ENCODE data around the gene ABCA13. TPM values are rescaled to one million over a fixed set of nuclear protein-coding genes. Genes with fewer than 3 reads are reported as not detected.

Gene ABCA13
- polyA plus RNA-seq, 1 of the 3 experiments (the other 2 are of a cell fraction): not detected

GRCh38 chr7:48126037-48126436 lies 45.2 kb upstream of the ABCA13 start:
- TF ChIP-seq RAD21 (IDR thresholded peaks at IDR 0.05; ENCODE audit: low read length) (no peak), CTCF (IDR thresholded peaks at IDR 0.05) (no peak), PBX3 (IDR thresholded peaks at IDR 0.05) (no peak), REST (IDR thresholded peaks at IDR 0.05; ENCODE audit: low read depth, low read length) (no peak)
- H3K4me1 ChIP-seq (ENCODE audit: control insufficient read depth in 1 of 2, insufficient read depth in 2 of 2, low read depth in 1 of 2, low read length in 1 of 2): no peaks in the 10 kb centered on the region

GRCh38 chr7:48130658-48131108 lies 40.6 kb upstream of the ABCA13 start:
- POLR2A ChIA-PET: no interaction called here
- no peaks in the 10 kb centered on the region for H3K79me2 ChIP-seq (ENCODE audit: insufficient read depth)
- CTCF ChIA-PET: interaction anchor here (1.1 to 4.1 kb wide), 4 partner anchors 20 to 186 kb away, joined by 3 to 20 read pairs (median 4); no protein-coding TSS in a partner anchor
- H2AFZ ChIP-seq (ENCODE audit: low read depth): no peak overlapping the region
- H3K9me2 ChIP-seq: no peaks in the 10 kb centered on the region
- H3K27me3 ChIP-seq (ENCODE audit: insufficient read depth): peaks cover 13% of the 10 kb centered on the region; the same call in 1 of the 2 replicates
- no peaks in the 10 kb centered on the region for H3K36me3 ChIP-seq (replicated peaks in 1 of 2; ENCODE audit: control insufficient read depth in 1 of 2, insufficient read depth in 2 of 2, low read length in 1 of 2)
- TF ChIP-seq EP300 (IDR thresholded peaks at IDR 0.05; ENCODE audit: borderline replicate concordance in 1 of 2, low read depth in 1 of 2, low read length in 1 of 2): no peak
- no peak for TF ChIP-seq FOSL2 (IDR thresholded peaks at IDR 0.05; ENCODE audit: borderline replicate concordance, low read depth)
- no peak for TF ChIP-seq TCF12 (IDR thresholded peaks at IDR 0.05)
- no peak for TF ChIP-seq CHD2 (IDR thresholded peaks at IDR 0.05; ENCODE audit: low read length, partially characterized antibody)
- no peak for TF ChIP-seq REST (IDR thresholded peaks at IDR 0.05; ENCODE audit: low read depth, low read length)
- no peaks in the 10 kb centered on the region for H4K20me1 ChIP-seq (ENCODE audit: insufficient read depth)
- H3K27ac ChIP-seq (ENCODE audit: low read depth in 2 of 2, low read length in 1 of 2): no peak overlapping the region
- no peak overlapping the region for H3K4me2 ChIP-seq
- DNase-seq: no peak
- no peak overlapping the region for H3K9ac ChIP-seq
- H3K4me3 ChIP-seq (ENCODE audit: low read depth in 2 of 2, low read length in 1 of 2): no peak overlapping the region
- no peaks in the 10 kb centered on the region for H3K4me1 ChIP-seq (ENCODE audit: control insufficient read depth in 1 of 2, insufficient read depth in 2 of 2, low read depth in 1 of 2, low read length in 1 of 2)
- no peaks in the 10 kb centered on the region for H3K9me3 ChIP-seq
- no peaks in the 10 kb centered on the region for H3F3A ChIP-seq (replicated peaks; ENCODE audit: insufficient read depth)

More at GRCh38 chr7:48126037-48126436, 45.2 kb upstream of the ABCA13 start:
- Histone ChIP-seq H3K27ac (ENCODE audit: low read depth in 2 of 2, low read length in 1 of 2) (no peak overlapping the region), H2AFZ (ENCODE audit: low read depth) (no peak overlapping the region), H3K27me3 (ENCODE audit: insufficient read depth) (peaks cover 7% of the 10 kb centered on the region; the same call in 1 of the 2 replicates), H3K79me2 (ENCODE audit: insufficient read depth) (no peaks in the 10 kb centered on the region), H3K4me2 (no peak overlapping the region), H3K9ac (no peak overlapping the region), H3K4me3 (ENCODE audit: low read depth in 2 of 2, low read length in 1 of 2) (no peak overlapping the region), H3K9me2 (no peaks in the 10 kb centered on the region), H3F3A (replicated peaks; ENCODE audit: insufficient read depth) (no peaks in the 10 kb centered on the region), H3K9me3 (no peaks in the 10 kb centered on the region), H4K20me1 (ENCODE audit: insufficient read depth) (no peaks in the 10 kb centered on the region), H3K36me3 (replicated peaks in 1 of 2; ENCODE audit: control insufficient read depth in 1 of 2, insufficient read depth in 2 of 2, low read length in 1 of 2) (no peaks in the 10 kb centered on the region)
- ChIA-PET POLR2A (no interaction called here), CTCF (no interaction called here)
- no peak for DNase-seq
- WGBS (ENCODE audit: low lambda C conversion rate): 40% methylated on average over 2 of the region's 2 CpGs
